Mesothelial cell of epicardium (in vitro differentiated cells): ENCODE results near the gene STEAP2. TPM values are rescaled to one million over a fixed set of nuclear protein-coding genes. Genes with fewer than 3 reads are reported as not detected.

Source experiments
- DNase-seq, 2 experiments: peaks; one replicate each; pipeline ENCODE4 v3.0.0; 2021; ENCODE audit warnings: low spot score in 2 of 2; ENCODE audit not compliant: unreplicated experiment in 2 of 2
- H3K27ac Mint-ChIP-seq: 2 replicates; pipeline ENCODE4 v1.8.0; 2021; ENCODE audit warnings: mixed read lengths
- H3K27me3 Mint-ChIP-seq: 2 replicates; pipeline ENCODE4 v1.8.0; 2021; ENCODE audit warnings: low read depth, mixed read lengths
- H3K36me3 Mint-ChIP-seq: 2 replicates; pipeline ENCODE4 v1.8.0; 2021; ENCODE audit warnings: mixed read lengths
- H3K4me1 Mint-ChIP-seq: 2 replicates; pipeline ENCODE4 v1.8.0; 2021; ENCODE audit warnings: mixed read lengths
- H3K4me3 Mint-ChIP-seq: 2 replicates; pipeline ENCODE4 v1.8.0; 2021; ENCODE audit warnings: mild to moderate bottlenecking, moderate library complexity, mixed read lengths
- H3K9me3 Mint-ChIP-seq: 2 replicates; pipeline ENCODE4 v1.8.0; 2021; ENCODE audit warnings: mixed read lengths
- total RNA-seq: library from RNA; stranded (reverse); gene quantifications from 3 replicates; pipeline ENCODE4 v1.2.1, GENCODE V29; 2021
- TF ChIP-seq, protein P1 (sequence below): fragments of 200-600 bp; sonication (generic); IDR thresholded peaks from one replicate; pipeline ENCODE4 v1.5.0; 2021; ENCODE audit warnings: antibody characterized with exemption; ENCODE audit not compliant: unreplicated experiment

The STEAP2 gene
- total RNA-seq, 1 donor from 2014 or later = 2.9 TPM

DNA sequence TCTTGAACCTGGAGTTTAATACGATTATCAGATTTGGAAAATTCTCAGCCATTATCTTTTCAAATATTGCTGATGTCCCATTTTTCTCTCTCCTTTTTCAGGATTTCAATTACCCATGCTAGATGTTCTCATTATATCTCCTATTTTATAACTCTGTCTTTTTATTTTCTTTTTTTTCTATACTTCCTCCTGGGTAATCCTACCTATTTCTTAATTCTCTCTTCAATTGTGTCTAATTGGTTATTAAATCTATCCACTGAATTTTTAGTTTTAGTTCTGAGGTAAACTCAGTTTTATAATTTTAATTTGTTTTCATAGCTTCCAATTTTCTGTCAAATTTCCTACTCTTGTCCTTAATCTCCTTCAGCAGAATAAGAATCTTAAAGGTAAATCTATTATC lies 41.6 kb upstream of the STEAP2 start:
- H3K4me1 Mint-ChIP-seq = peaks cover 4% of the 10 kb centered on the region

DNA sequence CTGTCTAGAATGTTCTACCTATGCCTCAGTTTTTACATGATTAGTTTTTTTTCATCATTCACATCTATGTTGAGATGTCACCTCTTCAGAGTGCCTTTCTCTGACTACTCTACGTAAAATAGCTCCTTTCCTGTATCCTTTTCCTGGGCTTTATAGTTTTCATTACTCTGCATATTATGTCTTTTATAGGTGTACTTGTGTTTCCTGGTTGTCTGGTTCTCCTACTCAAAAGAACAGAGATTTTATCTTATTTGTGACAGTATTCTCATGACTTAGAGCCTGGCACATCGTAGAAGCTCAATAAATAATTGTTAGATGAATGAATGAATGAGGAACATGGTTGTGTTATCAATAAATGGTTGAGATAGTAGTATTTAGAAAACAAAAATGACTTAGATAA lies 39.4 kb upstream of the STEAP2 start:
- TF ChIP-seq, protein P1, sequence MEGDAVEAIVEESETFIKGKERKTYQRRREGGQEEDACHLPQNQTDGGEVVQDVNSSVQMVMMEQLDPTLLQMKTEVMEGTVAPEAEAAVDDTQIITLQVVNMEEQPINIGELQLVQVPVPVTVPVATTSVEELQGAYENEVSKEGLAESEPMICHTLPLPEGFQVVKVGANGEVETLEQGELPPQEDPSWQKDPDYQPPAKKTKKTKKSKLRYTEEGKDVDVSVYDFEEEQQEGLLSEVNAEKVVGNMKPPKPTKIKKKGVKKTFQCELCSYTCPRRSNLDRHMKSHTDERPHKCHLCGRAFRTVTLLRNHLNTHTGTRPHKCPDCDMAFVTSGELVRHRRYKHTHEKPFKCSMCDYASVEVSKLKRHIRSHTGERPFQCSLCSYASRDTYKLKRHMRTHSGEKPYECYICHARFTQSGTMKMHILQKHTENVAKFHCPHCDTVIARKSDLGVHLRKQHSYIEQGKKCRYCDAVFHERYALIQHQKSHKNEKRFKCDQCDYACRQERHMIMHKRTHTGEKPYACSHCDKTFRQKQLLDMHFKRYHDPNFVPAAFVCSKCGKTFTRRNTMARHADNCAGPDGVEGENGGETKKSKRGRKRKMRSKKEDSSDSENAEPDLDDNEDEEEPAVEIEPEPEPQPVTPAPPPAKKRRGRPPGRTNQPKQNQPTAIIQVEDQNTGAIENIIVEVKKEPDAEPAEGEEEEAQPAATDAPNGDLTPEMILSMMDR = no peak
- peaks cover 23% of the 10 kb centered on the region for H3K9me3 Mint-ChIP-seq
- no peak overlapping the region for H3K27ac Mint-ChIP-seq
- H3K4me3 Mint-ChIP-seq = no peak overlapping the region
- H3K4me1 Mint-ChIP-seq = no peaks in the 10 kb centered on the region
- H3K27me3 Mint-ChIP-seq = no peaks in the 10 kb centered on the region
- no peak for DNase-seq
- no peaks in the 10 kb centered on the region for H3K36me3 Mint-ChIP-seq

More for the DNA sequence above, 41.6 kb upstream of the STEAP2 start:
- no peaks in the 10 kb centered on the region for H3K36me3 Mint-ChIP-seq
- TF ChIP-seq, protein P1 = no peak
- H3K27ac Mint-ChIP-seq = no peak overlapping the region
- no peak for DNase-seq
- H3K27me3 Mint-ChIP-seq = peaks cover 6% of the 10 kb centered on the region
- peaks cover 23% of the 10 kb centered on the region for H3K9me3 Mint-ChIP-seq
- H3K4me3 Mint-ChIP-seq = no peak overlapping the region

DNA sequence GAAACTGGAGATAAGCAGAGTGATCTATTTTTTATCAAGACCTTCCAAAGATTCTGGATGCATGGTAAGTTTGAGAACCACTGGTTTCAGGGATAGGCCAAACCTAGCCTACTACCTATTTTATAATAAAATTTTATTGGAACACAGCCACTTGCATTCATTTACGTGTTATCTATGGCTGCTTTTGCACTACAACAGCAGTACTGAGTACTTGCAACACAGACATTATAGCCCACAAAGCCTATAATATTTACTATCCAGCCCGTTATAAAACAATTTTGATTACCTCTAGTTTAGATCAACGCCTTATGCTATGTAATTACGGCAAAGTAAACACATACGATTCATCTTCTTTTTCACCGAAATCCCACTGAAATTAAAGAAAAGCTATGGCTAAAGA lies 38.9 kb upstream of the STEAP2 start:
- DNase-seq = no peak
- Mint-ChIP-seq H3K4me3 (no peak overlapping the region), H3K27ac (no peak overlapping the region), H3K4me1 (no peaks in the 10 kb centered on the region), H3K36me3 (no peaks in the 10 kb centered on the region), H3K27me3 (no peaks in the 10 kb centered on the region), H3K9me3 (peaks cover 23% of the 10 kb centered on the region)
- TF ChIP-seq, protein P1 = no peak

DNA sequence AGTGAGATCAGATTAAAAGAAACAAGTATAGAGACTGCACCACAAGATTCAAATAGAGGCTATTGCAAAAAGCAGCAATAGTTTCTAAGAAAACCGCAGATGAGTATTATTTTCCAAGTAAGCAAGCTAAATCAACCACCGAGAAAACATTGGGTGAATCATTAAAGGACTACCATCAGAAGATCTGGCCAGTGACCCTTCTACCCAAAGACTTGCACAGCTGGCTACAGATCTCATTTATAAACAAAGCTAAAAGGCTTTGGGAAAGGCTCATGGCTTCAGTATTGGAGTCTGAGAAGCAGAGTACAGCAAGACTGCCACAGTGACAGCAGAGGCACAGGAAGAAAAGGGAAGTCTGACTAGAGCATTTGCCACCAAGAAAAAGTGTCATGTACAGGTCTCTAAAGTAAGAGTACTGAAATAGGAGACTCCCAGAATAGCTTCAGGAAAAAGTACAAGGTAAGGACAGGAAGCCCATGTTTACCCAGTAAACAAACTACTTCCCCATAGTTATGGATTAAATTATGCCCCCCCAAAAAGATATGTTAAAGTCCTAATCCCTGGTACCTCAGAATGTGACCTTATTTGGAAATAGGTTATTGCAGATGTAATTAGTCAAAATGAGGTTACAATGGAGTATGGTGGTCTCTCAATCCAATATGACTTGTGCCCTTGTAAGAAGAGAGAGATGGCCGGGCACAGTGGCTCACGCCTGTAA lies 38.3 kb upstream of the STEAP2 start:
- no peak for DNase-seq
- Mint-ChIP-seq H3K9me3 (peaks cover 23% of the 10 kb centered on the region), H3K27ac (no peak overlapping the region), H3K27me3 (no peaks in the 10 kb centered on the region), H3K36me3 (no peaks in the 10 kb centered on the region), H3K4me1 (no peaks in the 10 kb centered on the region), H3K4me3 (no peak overlapping the region)
- TF ChIP-seq, protein P1 = no peak

DNA sequence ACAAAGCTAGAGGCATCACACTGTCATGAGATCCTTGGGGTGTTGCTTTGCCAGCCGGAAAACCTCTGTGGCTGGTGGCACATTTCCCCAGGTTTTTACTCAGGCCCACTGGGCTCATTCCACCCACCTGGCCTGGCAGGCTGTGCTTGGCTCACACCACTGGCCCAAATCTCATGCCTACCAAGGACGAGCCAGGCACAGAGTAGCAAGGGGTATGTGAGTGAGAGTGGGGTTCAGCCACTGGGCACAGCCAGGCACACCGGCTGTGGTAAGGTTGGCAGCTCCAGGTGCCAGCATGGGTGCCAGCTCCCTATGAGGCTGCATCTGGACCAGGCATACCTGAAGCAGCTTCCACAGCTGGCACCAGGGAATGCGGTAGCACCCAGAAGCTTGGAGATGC lies 35.9 kb upstream of the STEAP2 start:
- H3K36me3 Mint-ChIP-seq = no peaks in the 10 kb centered on the region
- no peaks in the 10 kb centered on the region for H3K27me3 Mint-ChIP-seq
- no peak overlapping the region for H3K4me3 Mint-ChIP-seq
- TF ChIP-seq, protein P1 = no peak
- H3K9me3 Mint-ChIP-seq = peaks cover 15% of the 10 kb centered on the region
- no peak overlapping the region for H3K27ac Mint-ChIP-seq
- no peaks in the 10 kb centered on the region for H3K4me1 Mint-ChIP-seq
- no peak for DNase-seq
